ENCODE data around the gene CAPZA2.

The CAPZA2 gene

GRCh38 chr7:116861717-116862116 is 670 bp upstream of the CAPZA2 start:
- no peak for DNase-seq (ENCODE audit: low read depth in 1 of 2, low spot score in 1 of 2)

DNA sequence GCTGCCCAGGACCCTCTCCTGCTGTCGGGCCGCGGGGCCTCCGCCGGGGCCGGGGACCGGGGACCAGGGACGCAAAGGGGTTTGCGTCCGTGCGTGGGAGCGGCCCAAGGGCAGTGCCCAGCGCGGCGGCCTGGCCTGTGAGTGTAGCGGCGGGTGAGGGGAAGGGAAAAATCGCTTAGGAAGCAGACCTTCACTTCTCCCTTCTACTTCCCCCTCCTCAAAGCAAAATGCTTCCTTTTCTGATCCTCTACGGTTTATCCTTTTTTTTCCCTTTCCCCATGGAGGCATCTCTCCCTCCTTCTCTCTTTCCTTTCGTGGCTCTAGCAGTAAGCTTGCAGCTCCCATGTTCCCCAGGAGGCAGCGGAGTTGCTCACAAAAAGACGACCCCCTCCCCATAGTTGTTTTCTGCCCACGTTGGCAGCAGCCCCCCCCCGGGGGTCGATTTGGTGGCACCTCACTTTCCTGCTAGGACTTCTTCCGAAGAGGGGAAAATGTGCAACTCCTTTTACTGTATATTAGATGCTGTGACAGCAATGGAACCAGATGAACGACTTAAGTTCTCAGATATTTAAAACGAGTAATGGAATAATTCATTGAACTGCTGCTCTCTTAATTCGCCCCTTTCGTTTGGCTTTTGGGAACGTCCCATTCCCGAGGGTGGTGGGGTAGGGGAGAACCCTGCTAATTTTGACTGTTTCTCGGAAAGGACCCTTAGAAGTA is 724 bp downstream of the CAPZA2 start:
- DNase-seq (ENCODE audit: low read depth in 1 of 2, low spot score in 1 of 2), result no peak

GRCh38 chr7:116863936-116864500 is 1.6 kb downstream of the CAPZA2 start:
- DNase-seq (ENCODE audit: low read depth in 1 of 2, low spot score in 1 of 2), result no peak

DNA sequence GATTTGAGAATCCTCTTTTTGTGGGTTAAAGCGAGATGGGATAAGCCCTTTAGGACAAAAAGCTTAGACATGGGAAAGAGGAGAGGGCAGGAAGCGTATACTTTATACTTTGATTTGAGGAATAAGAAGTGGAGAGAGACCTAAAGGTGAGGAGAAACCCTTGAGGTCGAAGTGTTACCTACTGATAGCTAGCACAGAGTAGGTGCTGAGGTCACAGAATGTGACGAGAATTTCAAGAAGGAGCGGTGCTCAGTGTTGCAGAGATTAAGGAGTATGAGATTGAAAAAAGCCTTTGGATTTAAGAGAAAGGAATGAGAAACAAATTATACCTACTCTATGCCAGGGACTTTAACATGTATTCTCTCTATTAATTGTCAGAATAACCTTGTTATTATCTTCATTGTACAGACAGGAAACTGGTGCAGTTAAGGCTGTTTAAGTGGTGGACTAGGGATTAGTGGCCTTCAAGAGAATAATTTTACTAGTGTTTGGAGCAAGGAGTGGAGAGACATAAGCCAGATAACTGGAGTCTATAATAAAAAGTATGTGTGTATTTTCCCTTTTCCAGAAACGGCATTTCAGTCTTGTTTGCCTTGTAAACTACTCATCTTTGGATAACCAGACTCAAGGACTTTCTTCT is 8.8 kb downstream of the CAPZA2 start:
- DNase-seq (ENCODE audit: low read depth in 1 of 2, low spot score in 1 of 2), result no peak

GRCh38 chr7:116872026-116872425 is 9.6 kb downstream of the CAPZA2 start:
- no peak for DNase-seq (ENCODE audit: low read depth in 1 of 2, low spot score in 1 of 2)

GRCh38 chr7:116873619-116874018 is 11.2 kb downstream of the CAPZA2 start:
- no peak for DNase-seq (ENCODE audit: low read depth in 1 of 2, low spot score in 1 of 2)

DNA sequence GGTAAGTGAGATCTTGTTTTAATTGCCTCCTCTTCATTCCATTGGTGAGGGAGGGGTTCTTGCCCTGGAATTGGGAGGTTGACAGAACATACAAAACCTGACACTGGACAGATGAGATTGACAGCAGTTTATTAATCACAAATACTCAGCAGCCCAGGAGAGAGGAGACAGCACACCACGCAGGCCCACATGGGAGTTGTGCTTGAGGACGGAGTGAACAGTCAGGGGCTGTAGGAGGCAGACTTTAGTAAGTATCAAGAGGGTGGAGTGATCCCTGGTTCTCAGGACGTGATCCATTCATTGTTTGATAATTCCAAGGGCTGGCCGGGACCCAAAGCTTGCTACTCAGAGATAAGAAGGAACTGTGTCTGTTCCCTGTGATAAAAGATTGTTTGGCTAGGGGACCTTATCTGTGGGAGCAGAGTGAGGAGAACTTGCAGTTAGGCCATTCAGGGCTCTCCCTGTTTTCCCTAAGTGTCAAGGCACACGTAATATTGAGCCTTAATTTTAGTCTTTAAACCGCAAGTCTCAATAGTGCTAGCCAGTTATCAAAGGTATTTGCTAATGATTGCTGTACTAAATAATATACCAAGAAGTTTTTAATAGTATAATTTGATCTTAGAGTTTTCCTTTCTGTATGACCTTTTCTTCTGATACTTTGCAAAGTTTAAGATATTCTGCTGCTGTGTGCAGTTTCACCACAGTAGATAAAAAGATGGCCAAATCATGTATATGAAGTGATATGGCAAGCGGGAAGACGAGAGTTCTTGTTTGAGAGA is 14.5 kb downstream of the CAPZA2 start:
- no peak for DNase-seq (ENCODE audit: low read depth in 1 of 2, low spot score in 1 of 2)

GRCh38 chr7:116877443-116878217 is 15.2 kb downstream of the CAPZA2 start:
- no peak for DNase-seq (ENCODE audit: low read depth in 1 of 2, low spot score in 1 of 2)

DNA sequence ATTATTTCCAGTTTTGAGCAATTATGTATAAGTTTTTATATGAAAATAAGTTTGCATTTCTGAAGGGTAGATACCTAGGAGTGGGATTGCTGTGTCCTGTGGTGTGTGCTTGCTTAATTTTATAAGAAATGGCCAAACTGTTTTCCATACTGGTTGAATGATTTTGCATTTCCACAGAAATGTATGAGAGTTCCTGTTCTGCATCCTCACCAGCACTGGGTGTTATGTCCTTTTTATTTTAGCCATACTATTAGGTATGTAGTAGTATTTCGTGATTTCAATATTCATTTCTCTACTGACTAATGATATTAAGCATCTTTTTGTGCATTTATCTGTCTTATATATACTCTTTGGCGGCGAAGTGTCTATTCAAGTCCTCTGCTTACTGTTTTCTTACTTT is 22.3 kb downstream of the CAPZA2 start:
- no peak for DNase-seq (ENCODE audit: low read depth in 1 of 2, low spot score in 1 of 2)

DNA sequence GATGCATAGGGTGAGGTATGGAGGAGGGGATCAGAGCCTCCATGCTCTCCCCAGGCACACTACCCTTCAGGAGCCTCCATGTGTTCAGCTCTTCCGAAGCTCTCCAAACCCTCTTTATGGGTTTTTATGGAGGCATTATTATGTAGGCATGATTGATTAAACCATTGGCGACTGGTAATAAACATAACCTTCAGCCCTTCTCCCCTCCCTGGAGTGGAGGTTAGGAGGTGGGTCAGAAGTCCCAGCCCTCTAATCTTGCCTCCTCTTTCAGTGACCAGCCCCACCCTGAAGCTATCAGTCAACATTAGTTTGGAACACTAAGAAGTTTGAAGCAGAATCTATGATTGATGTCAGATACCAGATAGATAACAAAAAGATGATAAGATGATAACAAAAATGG is 23.3 kb downstream of the CAPZA2 start:
- DNase-seq (ENCODE audit: low read depth in 1 of 2, low spot score in 1 of 2), result no peak

- no peak for DNase-seq (ENCODE audit: low read depth in 1 of 2, low spot score in 1 of 2)
These were observed 24.3 kb downstream of the CAPZA2 start for GRCh38 chr7:116886543-116887156.

DNA sequence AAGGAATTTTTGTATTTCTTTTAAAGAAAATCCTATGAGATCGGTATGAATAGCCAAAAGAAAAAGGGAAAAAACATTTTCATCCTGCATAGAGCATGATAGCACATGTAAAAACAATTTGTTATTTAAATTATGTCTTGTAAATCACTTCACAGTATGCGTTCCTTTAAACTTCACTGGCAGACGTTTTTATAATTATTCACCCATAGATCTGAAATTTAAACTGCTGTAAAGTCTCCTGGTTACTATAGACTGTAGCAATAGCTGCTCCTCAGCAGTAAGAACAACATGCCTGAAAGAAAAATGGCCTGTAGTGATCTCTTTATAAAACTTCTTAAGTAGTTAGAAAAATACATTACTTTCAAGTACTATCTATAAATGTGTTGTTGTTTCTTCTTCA is 26.5 kb downstream of the CAPZA2 start:
- DNase-seq (ENCODE audit: low read depth in 1 of 2, low spot score in 1 of 2), result no peak

- no peak for DNase-seq (ENCODE audit: low read depth in 1 of 2, low spot score in 1 of 2)
These were observed 33.5 kb downstream of the CAPZA2 start for GRCh38 chr7:116895849-116896248.

DNA sequence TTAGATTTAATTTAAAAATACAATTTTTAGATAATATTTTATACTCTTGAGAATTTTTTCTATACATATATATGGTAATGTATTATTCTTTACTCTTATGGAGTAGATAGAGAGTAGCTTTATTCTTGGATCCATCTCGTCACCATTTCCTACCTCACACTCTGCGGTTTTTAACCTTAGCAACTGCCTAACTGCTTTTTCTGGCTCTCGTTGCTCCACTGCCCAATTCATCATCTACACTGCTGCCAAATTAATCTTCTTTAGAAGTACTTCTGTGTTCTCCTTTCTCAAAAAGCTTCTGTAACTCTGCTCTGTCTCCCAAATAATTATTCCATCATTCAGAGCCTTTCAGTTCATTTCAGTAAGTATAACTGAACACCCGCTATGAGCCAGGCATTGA is 35.3 kb downstream of the CAPZA2 start:
- DNase-seq (ENCODE audit: low read depth in 1 of 2, low spot score in 1 of 2), result no peak

- DNase-seq (ENCODE audit: low read depth in 1 of 2, low spot score in 1 of 2), result no peak
These were observed 36.9 kb downstream of the CAPZA2 start for GRCh38 chr7:116899308-116899707.

DNA sequence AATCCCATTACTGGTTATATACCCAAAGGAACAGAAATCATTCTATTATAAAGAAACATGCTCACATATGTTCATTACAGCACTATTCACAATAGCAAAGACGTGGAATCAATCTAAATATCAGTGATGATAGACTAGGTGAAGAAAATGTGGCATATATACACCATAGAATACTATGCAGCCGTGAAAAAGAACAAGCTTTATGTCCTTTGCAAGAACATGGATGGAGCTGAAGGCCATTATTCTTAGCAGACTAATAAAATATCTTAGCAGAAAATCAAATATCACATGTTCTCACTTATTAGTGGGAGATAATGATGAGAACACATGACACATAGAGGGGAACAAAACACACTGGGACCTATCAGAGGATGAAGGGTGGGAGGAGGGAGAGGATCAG is 38.8 kb downstream of the CAPZA2 start:
- no peak for DNase-seq (ENCODE audit: low read depth in 1 of 2, low spot score in 1 of 2)

GRCh38 chr7:116902867-116903266 is 40.5 kb downstream of the CAPZA2 start:
- no peak for DNase-seq (ENCODE audit: low read depth in 1 of 2, low spot score in 1 of 2)

- DNase-seq (ENCODE audit: low read depth in 1 of 2, low spot score in 1 of 2), result no peak
These were observed 44.0 kb downstream of the CAPZA2 start for GRCh38 chr7:116906391-116906790.

GRCh38 chr7:116910383-116910782 is 48.0 kb downstream of the CAPZA2 start:
- no peak for DNase-seq (ENCODE audit: low read depth in 1 of 2, low spot score in 1 of 2)

DNA sequence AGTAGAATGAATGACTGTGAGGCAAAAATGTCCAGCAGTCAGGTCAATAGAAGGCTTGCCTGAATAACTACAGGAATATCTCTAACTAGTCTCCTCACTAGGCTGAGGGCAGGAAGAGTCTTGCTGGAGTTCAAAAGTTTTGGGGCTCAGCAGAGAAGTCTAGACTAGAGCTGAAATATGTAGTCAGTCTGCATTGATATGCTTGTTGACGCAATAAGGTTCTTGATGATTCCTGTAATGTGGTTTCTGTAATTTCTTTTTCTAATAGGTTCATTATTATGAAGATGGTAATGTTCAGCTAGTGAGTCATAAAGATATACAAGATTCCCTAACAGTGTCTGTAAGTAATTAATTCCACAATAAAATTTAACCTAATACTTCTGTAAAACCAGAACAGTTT is 49.4 kb downstream of the CAPZA2 start:
- DNase-seq (ENCODE audit: low read depth in 1 of 2, low spot score in 1 of 2), result no peak

Data from activated CD4-positive, alpha-beta T cell treated with anti-CD3 and anti-CD28 coated beads, Interleukin-2, amount 50 U/mL, for 24 hours (primary cell).